ENCODE data around the gene MRPL28.
"Not testable (repeated sequence)": the region's sequence is repeated elsewhere in the genome, so short reads cannot be mapped to it uniquely, and the experiment has no call there.

DNA sequence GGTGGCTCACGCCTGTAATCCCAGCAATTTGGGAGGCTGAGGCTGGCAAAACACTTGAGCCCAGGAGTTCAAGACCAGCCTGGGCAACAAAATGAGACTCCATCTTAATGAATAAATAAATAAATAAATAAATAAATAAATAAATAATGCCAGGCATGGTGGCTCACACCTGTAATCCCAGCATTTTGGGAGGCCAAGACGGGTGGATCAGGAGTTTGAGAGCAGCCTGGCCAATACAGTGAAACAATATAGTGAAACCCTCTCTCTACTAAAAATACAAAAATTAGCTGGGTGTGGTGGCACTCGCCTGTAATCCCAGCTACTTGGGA is 44.8 kb upstream of the MRPL28 start:
- TF ChIP-seq, protein P1, sequence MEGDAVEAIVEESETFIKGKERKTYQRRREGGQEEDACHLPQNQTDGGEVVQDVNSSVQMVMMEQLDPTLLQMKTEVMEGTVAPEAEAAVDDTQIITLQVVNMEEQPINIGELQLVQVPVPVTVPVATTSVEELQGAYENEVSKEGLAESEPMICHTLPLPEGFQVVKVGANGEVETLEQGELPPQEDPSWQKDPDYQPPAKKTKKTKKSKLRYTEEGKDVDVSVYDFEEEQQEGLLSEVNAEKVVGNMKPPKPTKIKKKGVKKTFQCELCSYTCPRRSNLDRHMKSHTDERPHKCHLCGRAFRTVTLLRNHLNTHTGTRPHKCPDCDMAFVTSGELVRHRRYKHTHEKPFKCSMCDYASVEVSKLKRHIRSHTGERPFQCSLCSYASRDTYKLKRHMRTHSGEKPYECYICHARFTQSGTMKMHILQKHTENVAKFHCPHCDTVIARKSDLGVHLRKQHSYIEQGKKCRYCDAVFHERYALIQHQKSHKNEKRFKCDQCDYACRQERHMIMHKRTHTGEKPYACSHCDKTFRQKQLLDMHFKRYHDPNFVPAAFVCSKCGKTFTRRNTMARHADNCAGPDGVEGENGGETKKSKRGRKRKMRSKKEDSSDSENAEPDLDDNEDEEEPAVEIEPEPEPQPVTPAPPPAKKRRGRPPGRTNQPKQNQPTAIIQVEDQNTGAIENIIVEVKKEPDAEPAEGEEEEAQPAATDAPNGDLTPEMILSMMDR (IDR thresholded peaks at IDR 0.05): not testable (repeated sequence)
- TF ChIP-seq POLR2A (IDR thresholded peaks at IDR 0.05): not testable (repeated sequence)
